Lower lobe of right lung (tissue), 2 donors: ENCODE results near the gene SPINDOC. TPM values are rescaled to one million over a fixed set of nuclear protein-coding genes. Genes with fewer than 3 reads are reported as not detected.

Experiments
- ATAC-seq, 2 donors: fragments of 200-7000 bp; cut with Tn5 transposase; one replicate each; pipeline ENCODE4 v1.9.1; 2020 to 2022; ENCODE audit warnings: mild to moderate bottlenecking in 2 of 2, moderate library complexity in 2 of 2
- DNase-seq: peaks from one replicate; pipeline ENCODE4 v3.0.0-alpha.2; 2020
- H3K27ac ChIP-seq: fragments of 200-600 bp; one replicate; pipeline ENCODE4 v1.8.0; 2022
- H3K27me3 ChIP-seq: fragments of 200-600 bp; one replicate; pipeline ENCODE4 v1.8.0; 2022; ENCODE audit warnings: low read depth
- H3K36me3 ChIP-seq: fragments of 200-600 bp; one replicate; pipeline ENCODE4 v1.8.0; 2022; ENCODE audit warnings: mild to moderate bottlenecking
- H3K4me1 ChIP-seq: fragments of 200-600 bp; one replicate; pipeline ENCODE4 v1.8.0; 2022
- H3K4me3 ChIP-seq: fragments of 200-600 bp; one replicate; pipeline ENCODE4 v1.8.0; 2022; ENCODE audit warnings: mild to moderate bottlenecking
- H3K9me3 ChIP-seq: fragments of 200-600 bp; one replicate; pipeline ENCODE4 v1.8.0; 2022
- intact Hi-C: fragments of 100-400 bp; cut with DNase I; formaldehyde crosslinking; loops from one replicate; pipeline ENCODE4 v1.11.0; 2022
- total RNA-seq: library from RNA; stranded (reverse); fragmentation: NEBNext Ultra II Directional; extraction: Animal tissue kit (Norgen Biotek cat#: 25700); gene quantifications from one replicate; pipeline ENCODE4 v1.2.1, GENCODE V29; 2021
- TF ChIP-seq, protein P1 (sequence below): fragments of 200-600 bp; IDR thresholded peaks from one replicate; pipeline ENCODE4 v1.8.0; 2022; ENCODE audit warnings: antibody characterized with exemption, mild to moderate bottlenecking
- donor health status: DM: no; HTN: yes; CAD: no; lungs with severe emphysema.

SPINDOC gene
- total RNA-seq, 1 donor from 2014 or later = 21.7 TPM

DNA sequence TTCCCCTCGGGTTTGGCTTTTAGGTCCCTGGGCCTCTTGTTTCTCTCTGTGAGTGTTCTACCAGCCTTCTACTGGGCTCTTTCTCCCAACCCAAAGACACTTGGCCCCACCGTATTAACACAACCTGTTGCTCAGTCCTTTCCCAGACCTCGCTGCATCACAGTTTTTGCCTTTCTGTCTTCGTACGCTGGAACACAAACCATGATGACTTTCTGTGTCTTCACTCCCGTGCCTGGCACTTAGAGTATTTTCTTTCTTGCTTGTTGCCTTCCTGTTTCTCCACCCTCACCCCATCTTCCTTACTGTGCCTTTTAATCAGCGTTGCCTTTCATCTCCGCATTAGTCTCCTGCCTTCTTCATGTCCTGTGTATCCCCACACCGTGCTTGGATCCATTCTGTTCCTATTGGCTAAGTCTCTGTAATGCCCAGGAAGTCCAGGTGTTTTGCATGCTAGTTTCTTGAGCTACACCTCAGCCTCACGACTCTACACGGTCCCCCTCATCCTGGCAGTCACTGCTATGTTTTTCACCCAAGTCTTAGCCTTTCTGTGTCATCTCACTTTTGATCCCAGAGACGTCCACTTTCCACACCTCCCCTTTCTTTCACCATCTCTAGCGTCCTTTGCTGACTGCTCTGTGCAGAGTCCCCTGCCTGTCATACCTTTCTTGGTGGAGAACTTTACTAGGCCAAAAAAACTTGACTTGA is 27.3 kb downstream of the SPINDOC start:
- peak overlapping the region; percentile 84 for H3K27ac ChIP-seq
- H3K4me1 ChIP-seq = peaks cover 71% of the 10 kb centered on the region
- no peak for DNase-seq

DNA sequence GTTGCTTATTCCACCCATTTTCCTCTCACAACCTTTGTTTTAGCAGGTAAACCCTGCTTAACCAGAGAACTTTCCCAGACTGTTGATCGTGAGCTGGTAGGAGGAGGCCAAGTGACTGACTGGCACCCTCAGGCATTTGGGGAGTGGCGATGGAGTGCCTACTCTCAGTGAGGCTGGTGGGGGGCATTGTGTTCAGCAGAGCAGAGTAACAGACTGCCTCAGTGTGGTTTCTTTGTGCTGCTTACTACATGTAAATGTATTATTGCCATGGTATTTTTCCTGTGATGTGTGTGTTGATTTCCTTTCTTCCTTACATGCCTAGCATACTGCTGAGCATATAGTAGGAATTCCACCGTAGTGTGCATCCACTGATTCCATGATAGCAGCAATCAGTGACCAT is 28.3 kb downstream of the SPINDOC start:
- ATAC-seq (peak; percentile 15 to 52), DNase-seq (peak; percentile 69)
- Histone ChIP-seq H3K9me3 (no peaks in the 10 kb centered on the region), H3K27me3 (no peaks in the 10 kb centered on the region), H3K4me3 (peak overlapping the region; percentile 89), H3K4me1 (peaks cover 81% of the 10 kb centered on the region), H3K36me3 (peaks cover 28% of the 10 kb centered on the region), H3K27ac (peak overlapping the region; percentile 84)
- TF ChIP-seq, protein P1, sequence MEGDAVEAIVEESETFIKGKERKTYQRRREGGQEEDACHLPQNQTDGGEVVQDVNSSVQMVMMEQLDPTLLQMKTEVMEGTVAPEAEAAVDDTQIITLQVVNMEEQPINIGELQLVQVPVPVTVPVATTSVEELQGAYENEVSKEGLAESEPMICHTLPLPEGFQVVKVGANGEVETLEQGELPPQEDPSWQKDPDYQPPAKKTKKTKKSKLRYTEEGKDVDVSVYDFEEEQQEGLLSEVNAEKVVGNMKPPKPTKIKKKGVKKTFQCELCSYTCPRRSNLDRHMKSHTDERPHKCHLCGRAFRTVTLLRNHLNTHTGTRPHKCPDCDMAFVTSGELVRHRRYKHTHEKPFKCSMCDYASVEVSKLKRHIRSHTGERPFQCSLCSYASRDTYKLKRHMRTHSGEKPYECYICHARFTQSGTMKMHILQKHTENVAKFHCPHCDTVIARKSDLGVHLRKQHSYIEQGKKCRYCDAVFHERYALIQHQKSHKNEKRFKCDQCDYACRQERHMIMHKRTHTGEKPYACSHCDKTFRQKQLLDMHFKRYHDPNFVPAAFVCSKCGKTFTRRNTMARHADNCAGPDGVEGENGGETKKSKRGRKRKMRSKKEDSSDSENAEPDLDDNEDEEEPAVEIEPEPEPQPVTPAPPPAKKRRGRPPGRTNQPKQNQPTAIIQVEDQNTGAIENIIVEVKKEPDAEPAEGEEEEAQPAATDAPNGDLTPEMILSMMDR = no peak
- intact Hi-C loops = no loop called here

More for the DNA sequence above, 27.3 kb downstream of the SPINDOC start:
- no peak for ATAC-seq
- Histone ChIP-seq H3K36me3 (peaks cover 28% of the 10 kb centered on the region), H3K4me3 (peak overlapping the region; percentile 89), H3K9me3 (no peaks in the 10 kb centered on the region), H3K27me3 (no peaks in the 10 kb centered on the region)
- TF ChIP-seq, protein P1 = no peak
- intact Hi-C loops = no loop called here

DNA sequence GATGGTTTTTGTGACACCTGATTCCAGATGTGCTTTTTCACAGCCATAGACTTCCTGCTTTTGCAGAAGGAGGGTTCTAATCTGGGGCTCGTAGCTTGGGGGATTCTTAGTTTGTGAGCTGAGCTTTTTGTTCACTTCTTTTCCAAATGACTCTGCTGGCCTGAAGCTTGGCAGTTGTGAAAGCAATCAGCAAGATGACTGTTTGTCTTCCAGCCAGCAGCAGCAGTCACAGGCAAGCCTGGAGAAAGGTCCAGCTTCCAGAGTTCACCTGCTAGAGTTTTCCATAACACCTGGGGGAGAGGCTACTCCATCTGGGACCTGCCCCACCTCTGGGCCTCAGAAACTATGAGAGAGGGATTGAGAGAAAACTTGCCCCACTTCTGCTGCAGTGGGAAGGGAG is 29.8 kb downstream of the SPINDOC start:
- DNase-seq (no peak), ATAC-seq (no peak)
- Histone ChIP-seq H3K27me3 (no peaks in the 10 kb centered on the region), H3K36me3 (peaks cover 28% of the 10 kb centered on the region), H3K4me3 (no peak overlapping the region), H3K4me1 (peaks cover 84% of the 10 kb centered on the region), H3K27ac (peak overlapping the region; percentile 13), H3K9me3 (no peaks in the 10 kb centered on the region)
- intact Hi-C loops = no loop called here
- TF ChIP-seq, protein P1 = no peak

DNA sequence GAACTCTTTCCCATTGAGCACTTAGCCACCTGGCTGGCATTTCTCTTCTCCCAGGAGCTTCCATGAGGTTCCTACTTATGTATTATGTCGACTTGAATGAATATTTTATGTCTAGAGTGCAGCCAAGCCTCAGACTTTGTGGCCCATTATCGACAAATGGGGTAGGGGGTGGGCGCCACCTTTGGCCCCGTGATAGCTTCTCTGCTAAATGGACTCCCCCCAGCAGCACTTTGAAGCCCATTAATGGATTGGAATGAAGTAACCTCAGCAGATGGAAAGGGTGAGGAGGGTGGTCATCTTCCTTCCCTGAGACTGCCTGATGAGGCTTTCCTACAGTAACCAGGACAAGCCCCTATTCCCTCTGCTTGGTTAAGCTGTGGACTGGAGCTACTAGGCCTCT is 31.6 kb downstream of the SPINDOC start:
- intact Hi-C loops = no loop called here
- H3K36me3 ChIP-seq = peaks cover 28% of the 10 kb centered on the region
- H3K9me3 ChIP-seq = no peaks in the 10 kb centered on the region
- TF ChIP-seq, protein P1 = no peak
- peaks cover 82% of the 10 kb centered on the region for H3K4me1 ChIP-seq
- H3K4me3 ChIP-seq = no peak overlapping the region
- ATAC-seq (no peak), DNase-seq (no peak)
- no peak overlapping the region for H3K27ac ChIP-seq
- no peaks in the 10 kb centered on the region for H3K27me3 ChIP-seq

DNA sequence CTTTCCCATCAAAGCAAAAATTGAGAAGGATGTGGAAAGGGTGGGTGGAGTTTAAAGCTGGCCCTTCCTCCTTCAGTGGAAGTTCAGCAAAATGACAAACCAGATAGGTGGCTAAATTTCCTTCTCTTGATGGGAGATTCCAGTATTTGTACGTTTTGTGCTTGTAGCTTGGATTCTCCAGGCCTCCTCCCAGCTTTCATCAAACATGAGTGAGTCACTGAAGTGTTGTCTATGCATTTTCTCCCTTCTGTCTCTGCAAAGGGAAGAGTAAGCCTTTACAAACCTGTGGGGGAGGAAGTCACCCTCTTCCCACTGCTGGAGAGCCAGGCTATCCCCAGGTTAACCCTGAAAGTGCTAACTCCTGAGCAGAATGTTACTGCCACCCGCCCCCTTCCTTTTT is 32.0 kb downstream of the SPINDOC start:
- ATAC-seq (peak in 1 of 2 donors; percentile 3), DNase-seq (no peak)
- no peak overlapping the region for H3K4me3 ChIP-seq
- peaks cover 28% of the 10 kb centered on the region for H3K36me3 ChIP-seq
- peaks cover 78% of the 10 kb centered on the region for H3K4me1 ChIP-seq
- H3K9me3 ChIP-seq = no peaks in the 10 kb centered on the region
- TF ChIP-seq, protein P1 = no peak
- H3K27ac ChIP-seq = no peak overlapping the region
- H3K27me3 ChIP-seq = no peaks in the 10 kb centered on the region
- intact Hi-C loops = no loop called here
